ENCODE results near the gene TTC28.

TTC28 gene

GRCh38 chr22:28589102-28589750 is 90.4 kb downstream of the TTC28 start:
- DNase-seq (ENCODE audit: low read depth), result no peak
- H3K4me3 ChIP-seq (ENCODE audit: low read length), result no peak overlapping the region
- no peak for TF ChIP-seq CTCF (IDR thresholded peaks at IDR 0.05; ENCODE audit: insufficient read depth, low read depth, low read length, missing control alignments)

DNA sequence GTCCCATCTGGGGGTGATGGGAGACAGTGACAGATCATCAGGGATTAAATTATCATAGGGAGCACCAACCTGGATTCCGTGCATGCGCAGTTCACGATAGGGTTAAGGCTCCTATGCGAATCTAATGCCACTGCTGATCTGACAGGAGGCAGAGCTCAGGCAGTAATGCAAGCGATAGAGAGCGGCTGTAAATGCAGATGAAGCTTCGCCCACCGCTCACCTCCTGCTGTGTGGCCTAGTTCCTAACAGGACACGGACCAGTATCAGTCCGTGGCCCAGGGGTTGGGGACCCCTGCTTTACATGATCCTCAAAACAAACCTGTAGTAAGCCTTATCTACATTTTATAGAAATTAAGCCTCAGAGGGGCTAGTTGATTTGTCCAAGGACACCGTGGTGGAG is 94.3 kb downstream of the TTC28 start:
- no peak for TF ChIP-seq CTCF (IDR thresholded peaks at IDR 0.05; ENCODE audit: insufficient read depth, low read depth, low read length, missing control alignments)
- no peak overlapping the region for H3K4me3 ChIP-seq (ENCODE audit: low read length)

GRCh38 chr22:28582806-28583205 is 96.8 kb downstream of the TTC28 start:
- DNase-seq (ENCODE audit: low read depth), result no peak
- no peak for TF ChIP-seq CTCF (IDR thresholded peaks at IDR 0.05; ENCODE audit: insufficient read depth, low read depth, low read length, missing control alignments)
- H3K4me3 ChIP-seq (ENCODE audit: low read length), result no peak overlapping the region

More for the DNA sequence above, 94.3 kb downstream of the TTC28 start:
- DNase-seq (ENCODE audit: low read depth), result no peak

GRCh38 chr22:28581016-28581415 is 98.6 kb downstream of the TTC28 start:
- H3K4me3 ChIP-seq (ENCODE audit: low read length), result no peak overlapping the region
- no peak for DNase-seq (ENCODE audit: low read depth)
- TF ChIP-seq CTCF (IDR thresholded peaks at IDR 0.05; ENCODE audit: insufficient read depth, low read depth, low read length, missing control alignments), result no peak

DNA sequence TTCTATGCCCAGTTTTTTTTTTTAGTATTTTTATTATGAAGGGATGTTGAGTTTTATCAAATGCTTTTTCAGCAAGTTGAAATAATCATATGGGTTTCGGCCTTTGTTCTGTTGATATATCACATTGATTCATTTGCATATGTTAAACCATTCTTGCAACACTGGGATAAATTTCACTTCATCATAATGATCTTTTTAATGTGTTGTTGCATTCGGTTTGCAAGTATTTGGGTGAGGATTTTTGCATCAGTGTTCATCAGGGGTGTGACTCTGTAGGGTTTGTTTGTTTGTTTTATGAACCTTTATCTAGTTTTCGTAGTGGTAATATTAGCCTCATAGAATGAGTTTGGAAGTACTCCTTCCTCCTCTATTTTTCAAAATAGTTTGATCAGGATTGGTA is 103.5 kb downstream of the TTC28 start:
- no peak overlapping the region for H3K4me3 ChIP-seq (ENCODE audit: low read length)
- TF ChIP-seq CTCF (IDR thresholded peaks at IDR 0.05; ENCODE audit: insufficient read depth, low read depth, low read length, missing control alignments), result no peak
- DNase-seq (ENCODE audit: low read depth), result no peak

DNA sequence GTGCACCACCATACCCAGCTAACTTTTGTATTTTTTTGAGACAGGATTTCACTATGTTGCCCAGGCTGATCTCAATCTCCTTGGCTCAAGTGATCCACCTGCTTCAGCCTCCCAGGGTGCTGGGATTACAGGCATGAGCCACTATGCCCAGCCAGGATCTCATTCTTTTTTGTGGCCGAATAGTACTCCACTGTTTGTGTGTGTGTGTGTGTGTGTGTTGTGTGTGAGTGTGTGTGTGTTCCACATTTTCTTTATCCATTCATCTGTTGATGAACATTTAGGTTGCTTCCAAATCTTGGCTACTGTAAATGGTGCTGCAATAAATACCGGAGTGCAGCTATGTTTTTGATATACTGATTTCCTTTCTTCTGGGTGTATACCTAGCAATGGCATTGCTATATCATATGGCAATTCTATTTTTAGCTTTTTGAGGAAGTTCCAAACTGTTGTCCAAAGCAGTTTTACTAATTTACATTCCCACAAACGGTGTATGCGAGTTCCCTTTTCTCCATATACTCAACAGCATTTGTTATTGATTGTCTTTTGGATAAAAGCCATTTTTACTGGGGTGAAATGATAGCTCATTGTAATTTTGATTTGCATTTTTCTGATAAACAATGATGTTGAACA is 105.4 kb downstream of the TTC28 start:
- no peak for DNase-seq (ENCODE audit: low read depth)
- no peak overlapping the region for H3K4me3 ChIP-seq (ENCODE audit: low read length)
- no peak for TF ChIP-seq CTCF (IDR thresholded peaks at IDR 0.05; ENCODE audit: insufficient read depth, low read depth, low read length, missing control alignments)
